Erythroblast (primary cell): ENCODE data around the gene SRM.
"Not testable (repeated sequence)": the region's sequence is repeated elsewhere in the genome, so short reads cannot be mapped to it uniquely, and the experiment has no call there.

Experiments
- DNase-seq, 2 experiments: peaks; one replicate each; lab custom pipeline; 2025; lab: John Stamatoyannopoulos, UW
- GATA1 ChIP-seq: IDR thresholded peaks from 2 replicates; pipeline ENCODE4 v1.6.1; 2011; ENCODE audit warnings: low read depth, mild to moderate bottlenecking, control low read depth, low read length, moderate library complexity
- POLR2A ChIP-seq: IDR thresholded peaks from 2 replicates; pipeline ENCODE4 v1.6.1; 2011; ENCODE audit warnings: mild to moderate bottlenecking, low read length

Gene SRM

GRCh38 chr1:11058026-11058425, 1.8 kb downstream of the SRM start:
- DNase-seq: no peak
- TF ChIP-seq GATA1 (no peak), POLR2A (no peak)

DNA sequence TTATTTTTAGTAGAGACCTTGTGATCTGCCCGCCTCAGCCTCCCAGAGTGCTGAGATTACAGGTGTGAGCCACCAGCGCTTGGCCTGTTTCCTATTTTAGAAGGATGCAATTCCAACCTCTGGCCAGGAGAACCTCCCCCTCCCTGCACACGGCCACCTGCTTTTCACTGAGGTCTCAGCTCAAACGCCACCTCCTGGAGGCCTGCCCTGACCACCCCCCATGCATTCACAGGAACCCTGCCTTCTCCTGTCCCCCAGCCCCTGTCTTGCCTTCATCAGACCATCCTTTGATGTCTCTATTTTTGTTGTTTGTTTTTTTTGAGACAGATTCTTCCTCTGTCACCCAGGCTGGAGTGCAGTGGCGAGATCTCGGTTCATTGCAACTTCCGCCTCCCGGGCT, 2.3 kb downstream of the SRM start:
- DNase-seq: no peak
- TF ChIP-seq GATA1: no peak
- no peak for TF ChIP-seq POLR2A

- no peak for DNase-seq
- TF ChIP-seq POLR2A (no peak), GATA1 (no peak)
These were observed 3.3 kb downstream of the SRM start for GRCh38 chr1:11056504-11056903.

- no peak for TF ChIP-seq GATA1
- no peak for TF ChIP-seq POLR2A
These were observed 4.1 kb downstream of the SRM start for GRCh38 chr1:11055676-11056075.

DNA sequence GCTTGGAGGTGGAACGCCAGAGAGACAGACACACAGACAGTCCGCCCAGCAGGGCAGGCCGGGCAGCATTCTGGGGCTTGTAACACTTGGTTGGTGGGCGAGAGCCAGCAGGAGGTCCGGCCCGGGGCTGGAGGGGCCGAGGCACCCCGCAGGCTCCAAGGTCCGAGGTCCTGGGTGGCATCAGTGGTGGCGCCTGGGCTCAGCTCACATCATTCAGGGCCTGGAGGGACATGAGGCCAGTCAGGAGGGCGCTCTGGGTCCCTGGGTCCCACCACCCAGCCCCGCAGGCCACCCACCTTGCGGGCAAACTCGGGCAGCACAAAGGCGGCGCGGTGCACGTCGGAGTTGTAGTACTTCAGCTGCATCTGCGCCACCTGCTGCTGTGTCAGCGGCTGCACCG, 5.2 kb downstream of the SRM start:
- no peak for DNase-seq
- TF ChIP-seq POLR2A (no peak), GATA1 (no peak)

More at GRCh38 chr1:11055676-11056075, 4.1 kb downstream of the SRM start:
- no peak for DNase-seq

DNA sequence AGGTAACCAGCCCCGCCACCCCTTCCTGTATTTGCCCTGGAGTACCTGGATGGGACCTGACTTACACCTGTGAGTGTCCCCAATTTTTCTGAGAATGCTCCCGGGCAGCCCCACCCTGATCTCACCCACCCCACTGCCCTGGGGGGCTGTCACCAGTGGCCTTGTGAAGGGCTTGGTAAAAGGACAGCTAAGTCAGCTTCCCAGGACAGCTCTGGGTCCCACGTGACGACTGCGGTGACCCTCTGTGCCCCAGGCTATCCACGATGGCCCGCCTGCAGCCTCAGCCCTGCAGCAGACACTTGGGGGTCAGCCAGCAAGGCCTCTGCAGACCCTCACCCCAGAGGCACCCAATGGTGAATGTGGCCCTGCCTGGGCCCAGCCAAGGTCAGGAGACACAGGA, 5.6 kb downstream of the SRM start:
- TF ChIP-seq GATA1: no peak
- TF ChIP-seq POLR2A: no peak
- DNase-seq: no peak

DNA sequence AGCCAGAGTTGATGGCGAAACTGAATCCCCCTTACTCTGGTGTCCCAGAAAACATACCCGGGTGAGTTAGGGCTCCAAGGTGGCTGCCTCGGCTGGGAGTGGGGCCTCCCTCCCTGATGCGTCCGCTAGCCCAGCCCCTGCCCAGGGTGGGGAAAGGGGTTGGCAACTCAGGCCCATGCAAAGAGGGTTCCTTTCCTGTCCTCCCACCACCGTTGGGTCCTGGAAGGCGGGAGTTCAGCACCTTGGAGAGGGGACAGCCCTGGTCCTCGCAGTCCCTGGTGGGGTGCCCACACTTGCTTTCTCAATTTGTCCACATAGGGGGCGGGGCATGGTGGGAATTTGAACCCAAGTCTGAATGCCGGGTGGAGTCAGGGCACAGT, 6.1 kb downstream of the SRM start:
- peak; percentile 32 to 34 for DNase-seq

GRCh38 chr1:11052839-11053757, 6.7 kb downstream of the SRM start:
- DNase-seq: no peak
- TF ChIP-seq GATA1 (no peak), POLR2A (peak; percentile 42)

More for the DNA sequence above, 6.1 kb downstream of the SRM start:
- TF ChIP-seq POLR2A: no peak
- no peak for TF ChIP-seq GATA1

GRCh38 chr1:11051781-11052511, 7.9 kb downstream of the SRM start:
- TF ChIP-seq POLR2A: no peak
- no peak for TF ChIP-seq GATA1
- DNase-seq: no peak

DNA sequence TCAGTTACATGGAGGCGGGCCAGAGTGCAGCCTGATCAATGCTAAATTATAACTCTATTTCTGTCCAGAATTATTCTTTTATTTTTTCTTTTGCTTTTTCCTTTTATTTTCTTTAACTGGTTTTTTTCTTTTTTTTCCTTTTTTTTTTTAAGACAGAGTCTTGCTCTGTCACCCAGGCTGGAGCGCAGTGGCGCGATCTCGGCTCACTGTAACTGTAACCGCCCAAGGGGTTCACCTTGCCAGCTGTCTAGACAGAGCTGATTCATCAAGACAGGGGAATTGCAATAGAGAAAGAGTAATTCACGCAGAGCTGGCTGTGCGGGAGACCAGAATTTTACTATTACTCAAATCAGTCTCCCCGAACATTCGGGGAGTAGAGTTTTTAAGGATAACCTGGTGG, 8.7 kb downstream of the SRM start:
- DNase-seq: not testable (repeated sequence)

DNA sequence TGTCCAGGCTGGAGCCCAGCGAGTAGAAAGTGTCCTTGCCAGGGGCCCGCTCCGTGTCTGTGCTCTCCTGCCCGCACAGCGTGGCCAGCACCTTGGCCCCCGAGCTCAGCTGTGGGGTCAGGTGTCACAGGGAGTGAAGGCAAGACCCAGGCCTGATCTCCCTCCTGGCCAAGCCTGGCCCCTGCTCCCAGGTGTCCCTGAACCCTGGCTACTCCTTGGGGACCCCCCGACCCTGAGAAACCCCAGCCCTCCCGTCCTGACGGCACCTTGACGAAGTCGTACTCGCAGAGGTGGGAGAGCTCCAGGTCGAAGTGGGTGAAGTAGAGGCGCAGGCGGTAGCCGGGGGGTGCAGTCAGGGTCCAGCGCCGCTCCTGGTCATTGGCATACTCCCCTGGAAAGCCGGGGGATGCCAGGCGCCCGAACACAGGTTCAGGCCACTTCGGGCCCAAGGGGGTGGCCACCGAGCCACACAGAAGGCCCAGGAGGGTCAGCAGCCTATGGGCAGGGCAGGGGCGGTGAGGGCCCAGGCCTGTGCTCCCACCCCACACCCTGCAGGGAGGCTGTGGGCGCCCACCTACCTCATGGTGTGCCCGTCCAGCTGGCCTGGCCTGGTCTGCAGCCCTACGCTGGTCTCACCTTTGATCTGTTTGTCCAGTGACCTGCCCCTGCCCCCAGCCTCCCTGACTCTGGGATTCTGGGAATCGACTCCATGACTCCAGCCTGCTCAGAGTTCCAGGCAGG, 13.0 kb downstream of the SRM start, which contains the start of gene MASP2:
MASP2 (minus strand) TSS at position 615 of the 741 bp plus-strand sequence; CDS start at position 583, 32 bp downstream.
- TF ChIP-seq POLR2A: no peak
- no peak for TF ChIP-seq GATA1
- no peak for DNase-seq

- DNase-seq: no peak
- TF ChIP-seq GATA1 (no peak), POLR2A (no peak)
These were observed 13.6 kb downstream of the SRM start for GRCh38 chr1:11046270-11046566.

GRCh38 chr1:11045428-11046269, 14.2 kb downstream of the SRM start:
- TF ChIP-seq POLR2A (no peak), GATA1 (no peak)
- DNase-seq: no peak
